OCI-LY3 (cell line): ENCODE results near the gene TRIL.

Experiments
- H2AFZ ChIP-seq: fragments of 200-600, 300-600 bp; shearing (Covaris generic); 2 replicates; pipeline ENCODE4 v1.6.0; 2014; ENCODE audit warnings: antibody characterized with exemption, low read depth, low read length
- H3K27ac ChIP-seq: fragments of 200-600, 300-600 bp; sonication (generic); 2 replicates; pipeline ENCODE4 v1.5.1; 2014; ENCODE audit warnings: mild to moderate bottlenecking, low read length, moderate library complexity, mixed read lengths
- H3K27me3 ChIP-seq: fragments of 200-600, 300-600 bp; sonication (generic); 2 replicates; pipeline ENCODE4 v1.6.1; 2014; ENCODE audit warnings: low read depth, low read length, mixed read lengths
- H3K36me3 ChIP-seq: fragments of 200-600, 300-600 bp; sonication (generic); replicated peaks from 2 replicates; pipeline ENCODE3; 2014; ENCODE audit warnings: low read depth, low read length, mixed read lengths
- H3K4me1 ChIP-seq: fragments of 300-600, 200-600 bp; sonication (generic); 2 replicates; pipeline ENCODE4 v1.6.1; 2014; ENCODE audit warnings: low read length, mixed read lengths
- H3K4me2 ChIP-seq: fragments of 200-600, 300-600 bp; sonication (generic); 2 replicates; pipeline ENCODE4 v1.6.1; 2014; ENCODE audit warnings: low read length, mixed read lengths
- H3K4me3 ChIP-seq: fragments of 300-600, 200-600 bp; sonication (generic); 2 replicates; pipeline ENCODE4 v1.5.1; 2014; ENCODE audit warnings: antibody characterized with exemption, mild to moderate bottlenecking, low read length, moderate library complexity
- H3K79me2 ChIP-seq: fragments of 300-600, 200-600 bp; shearing (Covaris generic); 2 replicates; pipeline ENCODE4 v1.6.1; 2014; ENCODE audit warnings: mild to moderate bottlenecking, low read length, mixed read lengths
- H3K9ac ChIP-seq: fragments of 300-600, 200-600 bp; shearing (Covaris generic); 2 replicates; pipeline ENCODE4 v1.6.0; 2014; ENCODE audit warnings: mild to moderate bottlenecking, low read length, moderate library complexity
- H3K9me3 ChIP-seq: fragments of 200-600, 300-600 bp; shearing (Covaris generic); 2 replicates; pipeline ENCODE4 v1.6.1; 2014; ENCODE audit warnings: low read length, mixed read lengths; ENCODE audit not compliant: insufficient read depth
- H4K20me1 ChIP-seq: fragments of 200-600, 300-600 bp; sonication (generic); 2 replicates; pipeline ENCODE4 v1.6.1; 2016; ENCODE audit warnings: low read length, mixed read lengths; ENCODE audit not compliant: insufficient read depth
- CTCF ChIP-seq: fragments of 200-600, 300-600 bp; sonication (generic); IDR thresholded peaks from 2 replicates; pipeline ENCODE4 v1.5.1; 2014; ENCODE audit warnings: antibody characterized with exemption, low read length, low read depth
- EZH2phosphoT487 ChIP-seq: fragments of 200-600 bp; shearing (Covaris generic); IDR thresholded peaks from 2 replicates; pipeline ENCODE4 v1.6.1; 2018; ENCODE audit warnings: antibody characterized with exemption, mixed run types, low read depth

Gene TRIL

GRCh38 chr7:28957064-28957750 lies 923 bp downstream of the TRIL start:
- no peaks in the 10 kb centered on the region for H3K9me3 ChIP-seq
- no peaks in the 10 kb centered on the region for H3K4me1 ChIP-seq
- H2AFZ ChIP-seq, result no peak overlapping the region
- H3K79me2 ChIP-seq, result no peaks in the 10 kb centered on the region
- no peak overlapping the region for H3K4me3 ChIP-seq
- TF ChIP-seq CTCF (no peak), EZH2phosphoT487 (no peak)
- no peak overlapping the region for H3K27ac ChIP-seq
- no peaks in the 10 kb centered on the region for H4K20me1 ChIP-seq
- H3K4me2 ChIP-seq, result no peak overlapping the region
- H3K9ac ChIP-seq, result no peak overlapping the region
- peaks cover 4% of the 10 kb centered on the region; the same call in 1 of the 2 replicates for H3K27me3 ChIP-seq
- no peaks in the 10 kb centered on the region for H3K36me3 ChIP-seq

GRCh38 chr7:28956608-28957063 lies 1.5 kb downstream of the TRIL start:
- H3K27ac ChIP-seq, result no peak overlapping the region
- no peaks in the 10 kb centered on the region for H3K4me1 ChIP-seq
- H3K27me3 ChIP-seq, result no peaks in the 10 kb centered on the region; the same call in 1 of the 2 replicates
- no peak overlapping the region for H2AFZ ChIP-seq
- H3K36me3 ChIP-seq, result no peaks in the 10 kb centered on the region
- no peak for TF ChIP-seq CTCF
- H3K9ac ChIP-seq, result no peak overlapping the region
- H3K79me2 ChIP-seq, result no peaks in the 10 kb centered on the region
- H3K9me3 ChIP-seq, result no peaks in the 10 kb centered on the region
- no peaks in the 10 kb centered on the region for H4K20me1 ChIP-seq
- no peak overlapping the region for H3K4me2 ChIP-seq
- H3K4me3 ChIP-seq, result no peak overlapping the region

- Histone ChIP-seq H3K27ac (no peak overlapping the region), H3K27me3 (peaks cover 2% of the 10 kb centered on the region; the same call in 1 of the 2 replicates), H3K79me2 (no peaks in the 10 kb centered on the region), H3K4me2 (no peak overlapping the region), H3K9ac (no peak overlapping the region), H2AFZ (no peak overlapping the region), H3K4me3 (no peak overlapping the region), H4K20me1 (no peaks in the 10 kb centered on the region), H3K9me3 (no peaks in the 10 kb centered on the region), H3K36me3 (no peaks in the 10 kb centered on the region), H3K4me1 (no peaks in the 10 kb centered on the region)
- no peak for TF ChIP-seq CTCF
- no peak for TF ChIP-seq EZH2phosphoT487
Measured at GRCh38 chr7:28955718-28956607, 2.2 kb downstream of the TRIL start.

- Histone ChIP-seq H3K4me3 (no peak overlapping the region), H3K79me2 (no peaks in the 10 kb centered on the region), H3K36me3 (no peaks in the 10 kb centered on the region), H3K4me2 (no peak overlapping the region), H3K9me3 (no peaks in the 10 kb centered on the region), H3K9ac (no peak overlapping the region), H4K20me1 (no peaks in the 10 kb centered on the region), H3K27ac (no peak overlapping the region), H3K27me3 (peaks cover 8% of the 10 kb centered on the region; the same call in 1 of the 2 replicates), H3K4me1 (no peaks in the 10 kb centered on the region), H2AFZ (no peak overlapping the region)
- TF ChIP-seq CTCF (no peak), EZH2phosphoT487 (no peak)
Measured at GRCh38 chr7:28955356-28955717, 2.8 kb downstream of the TRIL start.
